K562 (cell line): Measurements from ENCODE around the gene C1orf74. TPM values are rescaled to one million over a fixed set of nuclear protein-coding genes. Genes with fewer than 3 reads are reported as not detected.

ENCODE experiments used
- CHCHD3 ChIP-seq: fragments of 250-450 bp; sonication (Bioruptor Pico); IDR thresholded peaks from 2 replicates; pipeline ENCODE4 v2.1.2; 2022; ENCODE audit warnings: mild to moderate bottlenecking
- EGR1 ChIP-seq: fragments of 450-650 bp; conservative IDR thresholded peaks from 2 replicates; pipeline ENCODE4 v1.6.1; 2017; ENCODE audit warnings: mild to moderate bottlenecking
- GABPA ChIP-seq: fragments of 200-800 bp; sonication (Bioruptor generic); conservative IDR thresholded peaks from 2 replicates; pipeline ENCODE4 v1.6.1; 2016; ENCODE audit warnings: low read depth, missing genetic modification characterization, missing compliant biosample characterization
- LARP7 ChIP-seq: fragments of 450-650 bp; IDR thresholded peaks from 2 replicates; pipeline ENCODE4 v1.6.1; 2016
- TGIF2 ChIP-seq: sonication (generic); formaldehyde crosslinking; IDR thresholded peaks from 2 replicates; pipeline ENCODE4 v1.8.1; 2022; ENCODE audit warnings: mild to moderate bottlenecking, missing genetic modification reagents, moderate library complexity
- ZNF431 ChIP-seq: sonication (generic); formaldehyde crosslinking; IDR thresholded peaks from 2 replicates; pipeline ENCODE4 v1.8.0; 2022; ENCODE audit warnings: mild to moderate bottlenecking, missing genetic modification reagents
- polyA plus RNA-seq, 8 experiments: library from polyadenylated mRNA; depleted of rRNA in 4 of 8; stranded (reverse) in 5 of 8; unstranded in 3 of 8; fragments of >200 nt; fragmentation: Nextera tagmentation in 2 of 8; fragmentation: Illumina TruSeq in 1 of 8; extraction: Ambion mirVana in 2 of 8; extraction: Trizol in 1 of 8; gene quantifications; 2 replicates each; pipeline versions ENCODE4 v1.2.1 to v1.2.3, GENCODE V29; 2011 to 2014; ENCODE audit warnings: inconsistent platforms in 1 of 8, missing spikeins in 1 of 8
- total RNA-seq, 7 experiments: library from RNA; depleted of rRNA in 6 of 7; stranded (reverse); fragments of >200 nt in 6 of 7; fragmentation: Illumina TruSeq in 2 of 7; extraction: Trizol in 2 of 7; gene quantifications; 2 replicates each; pipeline versions ENCODE4 v1.2.1 to v1.2.3, GENCODE V29; 2011 to 2021; ENCODE audit warnings: low replicate concordance in 1 of 7
- TF ChIP-seq, protein P1 (sequence below), 2 experiments: IDR thresholded peaks; 2 replicates each; pipeline ENCODE4 v1.6.1; 2012; ENCODE audit warnings: improper control_type of control experiment in 2 of 2, low read depth in 2 of 2, low read length in 2 of 2, borderline replicate concordance in 1 of 2
- TF ChIP-seq, protein P2 (sequence below), 2 experiments: fragments of 450-650 bp in 1 of 2; IDR thresholded peaks; 2 replicates each; pipeline ENCODE4 v1.6.1; 2011 to 2017; ENCODE audit warnings: low read depth in 2 of 2, antibody characterized with exemption in 1 of 2, borderline replicate concordance in 1 of 2, low read length in 1 of 2, mild to moderate bottlenecking in 1 of 2, mixed read lengths in 1 of 2; ENCODE audit not compliant: control insufficient read depth in 1 of 2
- TF ChIP-seq, protein P3 (sequence below): fragments of 200-800 bp; sonication (Bioruptor generic); IDR thresholded peaks from 2 replicates; pipeline ENCODE4 v1.6.1; 2017; ENCODE audit warnings: missing genetic modification characterization, missing compliant biosample characterization
- TF ChIP-seq, protein P4 (sequence below): fragments of 450-650 bp; IDR thresholded peaks from 2 replicates; pipeline ENCODE4 v1.7.0; 2016; ENCODE audit warnings: borderline replicate concordance
- TF ChIP-seq, protein P5 (sequence below): fragments of 150-350 bp; IDR thresholded peaks from 2 replicates; pipeline ENCODE4 v1.6.1; 2014; ENCODE audit warnings: low read depth, mild to moderate bottlenecking, low read length, borderline replicate concordance

The C1orf74 gene
- total and polyA plus RNA-seq, 9 of the 15 experiments (the other 6 are each of a cell fraction or from before 2014, with no cell fraction given): 4.0 to 7.6 (median 5.7) TPM

DNA sequence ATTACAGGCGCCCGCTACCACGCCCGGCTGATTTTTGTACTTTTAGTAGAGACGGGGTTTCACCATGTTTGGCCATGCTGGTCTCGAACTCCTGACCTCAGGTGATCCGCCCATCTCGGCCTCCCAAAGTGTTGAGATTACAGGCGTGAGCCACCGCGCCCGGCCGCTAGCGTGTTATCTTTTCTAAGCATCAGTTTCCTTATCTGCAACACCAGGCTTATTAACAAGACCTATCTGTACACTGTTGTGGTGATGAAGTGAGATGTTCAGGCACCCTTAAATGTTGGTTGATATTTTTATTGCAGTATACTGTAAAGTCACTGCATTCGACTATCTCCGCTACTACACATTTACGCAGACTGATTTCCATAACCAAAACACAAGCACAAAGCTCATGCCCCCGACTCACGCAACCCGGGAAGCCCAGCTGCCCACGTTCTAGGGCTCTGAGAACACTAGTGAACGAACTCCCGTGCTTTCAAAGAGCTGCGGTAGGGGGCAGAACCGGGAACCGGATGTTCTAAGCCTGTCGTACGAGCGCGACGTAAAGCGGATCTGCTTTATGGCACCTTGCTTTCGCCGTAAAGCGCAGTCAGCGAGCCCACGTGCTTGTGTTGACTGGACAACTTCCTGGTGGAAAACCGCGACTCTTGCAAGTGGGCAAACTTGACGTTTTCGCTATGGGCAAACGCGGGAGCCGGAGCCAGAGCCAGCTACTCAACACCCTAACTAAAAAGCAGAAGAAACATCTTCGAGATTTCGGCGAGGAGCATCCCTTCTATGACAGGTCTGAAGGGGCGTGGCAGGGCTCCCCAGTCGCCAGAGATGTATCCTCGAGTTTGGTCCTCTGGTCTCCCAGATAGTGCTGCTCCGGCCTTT, 43.3 kb upstream of the C1orf74 start, which contains the start of gene UTP25 (continued):
- TF ChIP-seq, protein P1, sequence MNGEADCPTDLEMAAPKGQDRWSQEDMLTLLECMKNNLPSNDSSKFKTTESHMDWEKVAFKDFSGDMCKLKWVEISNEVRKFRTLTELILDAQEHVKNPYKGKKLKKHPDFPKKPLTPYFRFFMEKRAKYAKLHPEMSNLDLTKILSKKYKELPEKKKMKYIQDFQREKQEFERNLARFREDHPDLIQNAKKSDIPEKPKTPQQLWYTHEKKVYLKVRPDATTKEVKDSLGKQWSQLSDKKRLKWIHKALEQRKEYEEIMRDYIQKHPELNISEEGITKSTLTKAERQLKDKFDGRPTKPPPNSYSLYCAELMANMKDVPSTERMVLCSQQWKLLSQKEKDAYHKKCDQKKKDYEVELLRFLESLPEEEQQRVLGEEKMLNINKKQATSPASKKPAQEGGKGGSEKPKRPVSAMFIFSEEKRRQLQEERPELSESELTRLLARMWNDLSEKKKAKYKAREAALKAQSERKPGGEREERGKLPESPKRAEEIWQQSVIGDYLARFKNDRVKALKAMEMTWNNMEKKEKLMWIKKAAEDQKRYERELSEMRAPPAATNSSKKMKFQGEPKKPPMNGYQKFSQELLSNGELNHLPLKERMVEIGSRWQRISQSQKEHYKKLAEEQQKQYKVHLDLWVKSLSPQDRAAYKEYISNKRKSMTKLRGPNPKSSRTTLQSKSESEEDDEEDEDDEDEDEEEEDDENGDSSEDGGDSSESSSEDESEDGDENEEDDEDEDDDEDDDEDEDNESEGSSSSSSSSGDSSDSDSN (IDR thresholded peaks at IDR 0.05; ENCODE audit: borderline replicate concordance in 1 of 2, low read depth in 2 of 2, low read length in 2 of 2): peak; percentile 44 to 63; a peak in 1 of 4 replicates
- TF ChIP-seq ZNF431 (no peak; the same call in 1 of the 2 replicates), TGIF2 (CRISPR knock-in tag) (peak; percentile 98; the same call in 1 of the 2 replicates), GABPA (peak; percentile 95), LARP7 (no peak), EGR1 (peak; percentile 72), CHCHD3 (CRISPR knock-in tag) (no peak)
- TF ChIP-seq, protein P2, sequence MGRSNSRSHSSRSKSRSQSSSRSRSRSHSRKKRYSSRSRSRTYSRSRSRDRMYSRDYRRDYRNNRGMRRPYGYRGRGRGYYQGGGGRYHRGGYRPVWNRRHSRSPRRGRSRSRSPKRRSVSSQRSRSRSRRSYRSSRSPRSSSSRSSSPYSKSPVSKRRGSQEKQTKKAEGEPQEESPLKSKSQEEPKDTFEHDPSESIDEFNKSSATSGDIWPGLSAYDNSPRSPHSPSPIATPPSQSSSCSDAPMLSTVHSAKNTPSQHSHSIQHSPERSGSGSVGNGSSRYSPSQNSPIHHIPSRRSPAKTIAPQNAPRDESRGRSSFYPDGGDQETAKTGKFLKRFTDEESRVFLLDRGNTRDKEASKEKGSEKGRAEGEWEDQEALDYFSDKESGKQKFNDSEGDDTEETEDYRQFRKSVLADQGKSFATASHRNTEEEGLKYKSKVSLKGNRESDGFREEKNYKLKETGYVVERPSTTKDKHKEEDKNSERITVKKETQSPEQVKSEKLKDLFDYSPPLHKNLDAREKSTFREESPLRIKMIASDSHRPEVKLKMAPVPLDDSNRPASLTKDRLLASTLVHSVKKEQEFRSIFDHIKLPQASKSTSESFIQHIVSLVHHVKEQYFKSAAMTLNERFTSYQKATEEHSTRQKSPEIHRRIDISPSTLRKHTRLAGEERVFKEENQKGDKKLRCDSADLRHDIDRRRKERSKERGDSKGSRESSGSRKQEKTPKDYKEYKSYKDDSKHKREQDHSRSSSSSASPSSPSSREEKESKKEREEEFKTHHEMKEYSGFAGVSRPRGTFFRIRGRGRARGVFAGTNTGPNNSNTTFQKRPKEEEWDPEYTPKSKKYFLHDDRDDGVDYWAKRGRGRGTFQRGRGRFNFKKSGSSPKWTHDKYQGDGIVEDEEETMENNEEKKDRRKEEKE (IDR thresholded peaks at IDR 0.05; ENCODE audit: borderline replicate concordance in 1 of 2, control insufficient read depth in 1 of 2, low read depth in 2 of 2, low read length in 1 of 2): no peak
- TF ChIP-seq, protein P3, sequence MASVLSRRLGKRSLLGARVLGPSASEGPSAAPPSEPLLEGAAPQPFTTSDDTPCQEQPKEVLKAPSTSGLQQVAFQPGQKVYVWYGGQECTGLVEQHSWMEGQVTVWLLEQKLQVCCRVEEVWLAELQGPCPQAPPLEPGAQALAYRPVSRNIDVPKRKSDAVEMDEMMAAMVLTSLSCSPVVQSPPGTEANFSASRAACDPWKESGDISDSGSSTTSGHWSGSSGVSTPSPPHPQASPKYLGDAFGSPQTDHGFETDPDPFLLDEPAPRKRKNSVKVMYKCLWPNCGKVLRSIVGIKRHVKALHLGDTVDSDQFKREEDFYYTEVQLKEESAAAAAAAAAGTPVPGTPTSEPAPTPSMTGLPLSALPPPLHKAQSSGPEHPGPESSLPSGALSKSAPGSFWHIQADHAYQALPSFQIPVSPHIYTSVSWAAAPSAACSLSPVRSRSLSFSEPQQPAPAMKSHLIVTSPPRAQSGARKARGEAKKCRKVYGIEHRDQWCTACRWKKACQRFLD: no peak
- TF ChIP-seq, protein P4, sequence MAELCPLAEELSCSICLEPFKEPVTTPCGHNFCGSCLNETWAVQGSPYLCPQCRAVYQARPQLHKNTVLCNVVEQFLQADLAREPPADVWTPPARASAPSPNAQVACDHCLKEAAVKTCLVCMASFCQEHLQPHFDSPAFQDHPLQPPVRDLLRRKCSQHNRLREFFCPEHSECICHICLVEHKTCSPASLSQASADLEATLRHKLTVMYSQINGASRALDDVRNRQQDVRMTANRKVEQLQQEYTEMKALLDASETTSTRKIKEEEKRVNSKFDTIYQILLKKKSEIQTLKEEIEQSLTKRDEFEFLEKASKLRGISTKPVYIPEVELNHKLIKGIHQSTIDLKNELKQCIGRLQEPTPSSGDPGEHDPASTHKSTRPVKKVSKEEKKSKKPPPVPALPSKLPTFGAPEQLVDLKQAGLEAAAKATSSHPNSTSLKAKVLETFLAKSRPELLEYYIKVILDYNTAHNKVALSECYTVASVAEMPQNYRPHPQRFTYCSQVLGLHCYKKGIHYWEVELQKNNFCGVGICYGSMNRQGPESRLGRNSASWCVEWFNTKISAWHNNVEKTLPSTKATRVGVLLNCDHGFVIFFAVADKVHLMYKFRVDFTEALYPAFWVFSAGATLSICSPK: peak; percentile 13; the same call in 1 of the 2 replicates
- TF ChIP-seq, protein P5, sequence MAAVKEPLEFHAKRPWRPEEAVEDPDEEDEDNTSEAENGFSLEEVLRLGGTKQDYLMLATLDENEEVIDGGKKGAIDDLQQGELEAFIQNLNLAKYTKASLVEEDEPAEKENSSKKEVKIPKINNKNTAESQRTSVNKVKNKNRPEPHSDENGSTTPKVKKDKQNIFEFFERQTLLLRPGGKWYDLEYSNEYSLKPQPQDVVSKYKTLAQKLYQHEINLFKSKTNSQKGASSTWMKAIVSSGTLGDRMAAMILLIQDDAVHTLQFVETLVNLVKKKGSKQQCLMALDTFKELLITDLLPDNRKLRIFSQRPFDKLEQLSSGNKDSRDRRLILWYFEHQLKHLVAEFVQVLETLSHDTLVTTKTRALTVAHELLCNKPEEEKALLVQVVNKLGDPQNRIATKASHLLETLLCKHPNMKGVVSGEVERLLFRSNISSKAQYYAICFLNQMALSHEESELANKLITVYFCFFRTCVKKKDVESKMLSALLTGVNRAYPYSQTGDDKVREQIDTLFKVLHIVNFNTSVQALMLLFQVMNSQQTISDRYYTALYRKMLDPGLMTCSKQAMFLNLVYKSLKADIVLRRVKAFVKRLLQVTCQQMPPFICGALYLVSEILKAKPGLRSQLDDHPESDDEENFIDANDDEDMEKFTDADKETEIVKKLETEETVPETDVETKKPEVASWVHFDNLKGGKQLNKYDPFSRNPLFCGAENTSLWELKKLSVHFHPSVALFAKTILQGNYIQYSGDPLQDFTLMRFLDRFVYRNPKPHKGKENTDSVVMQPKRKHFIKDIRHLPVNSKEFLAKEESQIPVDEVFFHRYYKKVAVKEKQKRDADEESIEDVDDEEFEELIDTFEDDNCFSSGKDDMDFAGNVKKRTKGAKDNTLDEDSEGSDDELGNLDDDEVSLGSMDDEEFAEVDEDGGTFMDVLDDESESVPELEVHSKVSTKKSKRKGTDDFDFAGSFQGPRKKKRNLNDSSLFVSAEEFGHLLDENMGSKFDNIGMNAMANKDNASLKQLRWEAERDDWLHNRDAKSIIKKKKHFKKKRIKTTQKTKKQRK: no peak
